CD14-positive monocyte (primary cell): ENCODE results near the gene RUNDC3A. TPM values are rescaled to one million over a fixed set of nuclear protein-coding genes. Genes with fewer than 3 reads are reported as not detected.

Experiments
- DNase-seq, 3 donors: peaks; one replicate each; pipeline ENCODE4 v3.0.0-alpha.2; 2011 to 2022
- H2AFZ ChIP-seq: 2 replicates; pipeline ENCODE4 v1.6.0; 2012; ENCODE audit warnings: mild to moderate bottlenecking, low read depth, low read length, inconsistent platforms; ENCODE audit not compliant: insufficient read depth, poor library complexity, severe bottlenecking
- H3K27ac ChIP-seq, 2 donors: 1 replicate in 1 of 2; 2 replicates in 1 of 2; pipeline ENCODE4 v1.5.1; 2012 to 2013; ENCODE audit warnings: low read length in 2 of 2, control low read depth in 1 of 2, inconsistent platforms in 1 of 2, low read depth in 1 of 2, mild to moderate bottlenecking in 1 of 2
- H3K27me3 ChIP-seq, 2 donors: one replicate each; pipeline versions ENCODE4 v1.6.0 to v1.6.1; 2011 to 2013; ENCODE audit warnings: low read length in 2 of 2; ENCODE audit not compliant: control insufficient read depth in 2 of 2, insufficient read depth in 2 of 2
- H3K36me3 ChIP-seq, 2 donors: replicated peaks in 1 of 2; 1 replicate in 1 of 2; 2 replicates in 1 of 2; pipeline versions ENCODE4 v1.5.1 to v1.6.1; 2012 to 2013; ENCODE audit warnings: low read length in 2 of 2, control low read depth in 1 of 2, inconsistent platforms in 1 of 2, mild to moderate bottlenecking in 1 of 2; ENCODE audit not compliant: insufficient read depth in 2 of 2, control insufficient read depth in 1 of 2
- H3K4me1 ChIP-seq, 2 donors: 1 replicate in 1 of 2; 2 replicates in 1 of 2; pipeline versions ENCODE4 v1.5.1 to v1.6.1; 2012 to 2013; ENCODE audit warnings: low read length in 2 of 2, control low read depth in 1 of 2, inconsistent platforms in 1 of 2, mild to moderate bottlenecking in 1 of 2, moderate library complexity in 1 of 2; ENCODE audit not compliant: insufficient read depth in 2 of 2, control insufficient read depth in 1 of 2
- H3K4me2 ChIP-seq: replicated peaks from 2 replicates; pipeline ENCODE3; 2012; ENCODE audit warnings: low read length, moderate library complexity, mild to moderate bottlenecking; ENCODE audit not compliant: poor library complexity, severe bottlenecking; ENCODE audit errors: extremely low read depth
- H3K4me3 ChIP-seq, 3 experiments: fragments of 200-600 bp in 1 of 3; sonication (generic) in 1 of 3; replicated peaks in 1 of 3; 1 replicate in 2 of 3; 2 replicates in 1 of 3; pipeline ENCODE4 v1.5.1; 2011 to 2013; ENCODE audit warnings: low read length in 3 of 3, mild to moderate bottlenecking in 3 of 3, control low read depth in 2 of 3, low read depth in 2 of 3, inconsistent platforms in 1 of 3, moderate library complexity in 1 of 3
- H3K79me2 ChIP-seq: 2 replicates; pipeline ENCODE4 v1.6.0; 2012; ENCODE audit warnings: mild to moderate bottlenecking, control low read depth, inconsistent platforms, low read length, moderate library complexity; ENCODE audit not compliant: insufficient read depth
- H3K9ac ChIP-seq: 2 replicates; pipeline ENCODE4 v1.6.0; 2017; ENCODE audit warnings: low read length, mild to moderate bottlenecking; ENCODE audit not compliant: insufficient read depth, poor library complexity, severe bottlenecking
- H3K9me3 ChIP-seq, 2 donors: replicated peaks in 1 of 2; 1 replicate in 1 of 2; 2 replicates in 1 of 2; pipeline versions ENCODE4 v1.5.1 to v1.6.1; 2012 to 2013; ENCODE audit warnings: low read length in 2 of 2, control low read depth in 1 of 2; ENCODE audit not compliant: control insufficient read depth in 1 of 2, insufficient read depth in 1 of 2
- H4K20me1 ChIP-seq: 2 replicates; pipeline ENCODE4 v1.6.0; 2012; ENCODE audit warnings: mild to moderate bottlenecking, low read length, control low read depth, moderate library complexity; ENCODE audit not compliant: insufficient read depth
- H3K27ac Mint-ChIP-seq, 7 donors: one replicate each; pipeline ENCODE4 v1.8.0; 2020; ENCODE audit warnings: mild to moderate bottlenecking in 7 of 7, mixed read lengths in 7 of 7, moderate library complexity in 6 of 7, inconsistent platforms in 2 of 7
- H3K27me3 Mint-ChIP-seq, 3 donors: one replicate each; pipeline ENCODE4 v1.8.0; 2021 to 2022; ENCODE audit warnings: low read depth in 3 of 3, mild to moderate bottlenecking in 3 of 3, mixed read lengths in 3 of 3, moderate library complexity in 3 of 3, inconsistent platforms in 1 of 3
- H3K36me3 Mint-ChIP-seq, 2 donors: one replicate each; pipeline ENCODE4 v1.8.0; 2020; ENCODE audit warnings: mixed read lengths in 2 of 2, inconsistent platforms in 1 of 2, mild to moderate bottlenecking in 1 of 2
- H3K4me1 Mint-ChIP-seq: one replicate; pipeline ENCODE4 v1.8.0; 2020; ENCODE audit warnings: mild to moderate bottlenecking, mixed read lengths
- H3K4me3 Mint-ChIP-seq, 2 donors: one replicate each; pipeline ENCODE4 v1.8.0; 2020; ENCODE audit warnings: mild to moderate bottlenecking in 2 of 2, mixed read lengths in 2 of 2, moderate library complexity in 1 of 2
- H3K9me3 Mint-ChIP-seq, 7 donors: one replicate each; pipeline ENCODE4 v1.8.0; 2020 to 2022; ENCODE audit warnings: mixed read lengths in 7 of 7, mild to moderate bottlenecking in 6 of 7, moderate library complexity in 6 of 7, inconsistent platforms in 2 of 7
- CTCF ChIP-seq: fragments of 200-600 bp; IDR thresholded peaks from one replicate; pipeline ENCODE4 v1.8.0; 2022; ENCODE audit warnings: antibody characterized with exemption, mild to moderate bottlenecking
- WGBS: methylation state at CpG from one replicate; pipeline ENCODE4 v1.1.5; 2013; ENCODE audit warnings: missing lambda C conversion rate; ENCODE audit not compliant: insufficient coverage; 5-methylcytosine and 5-hydroxymethylcytosine counted together
- intact Hi-C, 2 donors: fragments of 100-400 bp; cut with micrococcal nuclease; formaldehyde crosslinking; loops; one replicate each; pipeline versions ENCODE4 v1.15.0 to v1.15.1; 2023
- polyA plus RNA-seq, 3 donors: library from polyadenylated mRNA; depleted of rRNA in 1 of 3; unstranded in 2 of 3; stranded (reverse) in 1 of 3; fragments of 300-500 nt in 2 of 3; fragments of >200 nt in 1 of 3; fragmentation: Illumina TruSeq in 2 of 3; gene quantifications; 1 replicate in 2 of 3; 2 replicates in 1 of 3; pipeline ENCODE4 v1.2.3, GENCODE V29; 2012 to 2021

The RUNDC3A gene
- polyA plus RNA-seq, 3 donors, result 0.22 to 0.35 TPM; not detected in 1

GRCh38 chr17:44324571-44325275, 16.3 kb downstream of the RUNDC3A start, which contains the start of gene SLC25A39:
Gene SLC25A39, minus strand, starts transcription at chr17:44324823. Its CDS starts 1,261 bp downstream, at chr17:44323562.
- Mint-ChIP-seq H3K36me3 (peaks cover 25 to 29% of the 10 kb centered on the region in 2 donors), H3K27ac (peak within 1 kb of the TSS; percentile 92 to 96 (median 95)), H3K27me3 (no peaks in the 10 kb centered on the region), H3K4me1 (peaks cover 34% of the 10 kb centered on the region), H3K4me3 (peak within 1 kb of the TSS; percentile 89 to 92), H3K9me3 (peaks cover 0 to 1% (median 0%) of the 10 kb centered on the region in 7 donors)
- Histone ChIP-seq H4K20me1 (no peaks in the 10 kb centered on the region), H3K4me2 (peak within 1 kb of the TSS; percentile 94), H3K4me1 (peaks cover 29 to 39% of the 10 kb centered on the region in 2 donors), H3K4me3 (peak within 1 kb of the TSS; percentile 47 to 85 (median 71)), H3K79me2 (peaks cover 6% of the 10 kb centered on the region), H3K9me3 (no peaks in the 10 kb centered on the region), H3K9ac (peak within 1 kb of the TSS; percentile 72), H3K36me3 (peaks cover 24 to 28% of the 10 kb centered on the region in 2 donors), H3K27ac (peak within 1 kb of the TSS; percentile 71 to 87), H2AFZ (peak within 1 kb of the TSS; percentile 82), H3K27me3 (no peaks in the 10 kb centered on the region)
- no peak for TF ChIP-seq CTCF
- intact Hi-C loops, result loop anchor here (2.0 to 10.0 kb wide), 4 partner anchors 20 to 200 kb away; partner anchors contain the start of genes UBTF (in 2 of the 2), FAM171A2 (in 1 of the 2), GRN (in 1 of the 2) and HDAC5 (in 1 of the 2)
- DNase-seq, result peak; percentile 91 to 93 (median 92)
- WGBS, result under 1% methylated on average over 85 of the region's 85 CpGs

GRCh38 chr17:44326861-44327444, 18.6 kb downstream of the RUNDC3A start:
- Mint-ChIP-seq H3K4me3 (peak overlapping the region; percentile 58 to 75), H3K36me3 (peaks cover 3 to 6% of the 10 kb centered on the region in 2 donors), H3K9me3 (peaks cover 0 to 1% (median 0%) of the 10 kb centered on the region in 7 donors), H3K27ac (peak overlapping the region; percentile 72 to 92 (median 88)), H3K4me1 (peaks cover 46% of the 10 kb centered on the region), H3K27me3 (no peaks in the 10 kb centered on the region)
- peak; percentile 92 to 93 (median 93) for DNase-seq
- Histone ChIP-seq H3K4me2 (peak overlapping the region; percentile 94), H3K4me1 (peaks cover 42 to 52% of the 10 kb centered on the region in 2 donors), H3K79me2 (peaks cover 9% of the 10 kb centered on the region), H2AFZ (no peak overlapping the region), H3K27ac (no peak overlapping the region), H3K9me3 (no peaks in the 10 kb centered on the region), H3K36me3 (peaks cover 3 to 6% of the 10 kb centered on the region in 2 donors), H3K9ac (no peak overlapping the region), H4K20me1 (no peaks in the 10 kb centered on the region), H3K27me3 (no peaks in the 10 kb centered on the region), H3K4me3 (peak overlapping the region in 1 of 3 experiments; percentile 42)
- WGBS, result 25% methylated on average over 14 of the region's 31 CpGs
- intact Hi-C loops, result loop anchor here in 1 of 2 donors (10.0 kb wide), 1 partner anchor 202 kb away; the partner anchor contains the start of gene HDAC5
- no peak for TF ChIP-seq CTCF
